ENCODE data around the gene HOXB8. TPM values are rescaled to one million over a fixed set of nuclear protein-coding genes. Genes with fewer than 3 reads are reported as not detected.

HOXB8 gene
- total RNA-seq, 6 donors from 2014 or later, result 0.23 to 0.27 TPM; not detected in 4

DNA sequence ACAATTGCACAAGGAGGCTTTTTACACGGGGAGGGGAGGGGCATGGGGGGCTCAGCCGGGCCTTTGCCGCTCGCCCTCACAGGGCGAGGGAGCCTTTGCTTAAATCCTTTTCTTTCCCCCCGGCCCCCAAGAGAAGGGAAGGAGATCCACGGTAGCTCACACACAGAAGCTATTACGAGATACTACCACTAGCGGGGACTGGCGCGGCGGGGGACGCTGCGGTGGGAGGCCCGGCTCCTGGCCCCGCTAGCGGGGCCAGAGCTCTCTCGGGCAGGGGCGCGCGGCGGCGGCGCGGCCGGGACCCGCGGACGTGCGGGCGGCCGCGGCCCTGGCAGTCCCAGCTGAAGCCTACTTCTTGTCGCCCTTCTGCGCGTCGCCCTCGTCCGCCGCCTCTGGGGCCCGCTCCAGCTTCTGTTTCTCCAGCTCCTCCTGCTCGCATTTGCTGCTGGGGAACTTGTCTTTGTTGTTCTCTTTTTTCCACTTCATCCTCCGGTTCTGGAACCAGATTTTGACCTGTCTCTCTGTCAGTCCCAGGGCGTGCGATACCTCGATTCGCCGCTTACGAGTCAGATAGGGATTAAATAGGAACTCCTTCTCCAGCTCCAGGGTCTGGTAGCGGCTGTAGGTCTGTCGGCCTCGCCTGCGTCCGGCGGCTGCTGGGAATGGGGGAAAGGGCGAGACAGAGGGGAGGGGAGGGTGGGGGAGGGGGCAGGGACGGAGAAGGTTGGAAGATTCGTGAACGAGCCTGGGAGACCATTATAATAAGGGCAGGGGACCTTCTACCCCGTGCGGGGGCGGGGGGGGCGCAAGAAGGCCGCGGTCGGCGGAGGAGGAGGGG, 2.0 kb downstream of the HOXB8 start:
- H3K27me3 ChIP-seq, result peaks cover 4 to 89% (median 65%) of the 10 kb centered on the region in 4 donors
- peak overlapping the region in 3 of 4 donors; percentile 28 to 62 (median 53) for H3K4me3 ChIP-seq
- TF ChIP-seq CTCF (IDR thresholded peaks at IDR 0.05), result peak in 3 of 6 experiments; percentile 17 to 25 (median 24)
- TF ChIP-seq POLR2A (IDR thresholded peaks at IDR 0.05), result no peak
- peaks cover 18 to 57% (median 38%) of the 10 kb centered on the region in 4 donors for H3K4me1 ChIP-seq
- ATAC-seq (ENCODE audit: low FRiP score in 2 of 2) (peak in 1 of 2 donors; percentile 55), DNase-seq (peak in 1 of 2 donors; percentile 87)
- H3K36me3 ChIP-seq, result no peaks in the 10 kb centered on the region
- no peak overlapping the region for H3K27ac ChIP-seq
- no peaks in the 10 kb centered on the region for H3K9me3 ChIP-seq
- 4 to 5% methylated on average over 60 to 63 of the region's 67 CpGs for WGBS, 2 donors

- peak overlapping the region in 3 of 4 donors; percentile 28 to 62 (median 53) for H3K4me3 ChIP-seq
- no peaks in the 10 kb centered on the region for H3K9me3 ChIP-seq
- ATAC-seq (ENCODE audit: low FRiP score in 2 of 2) (no peak), DNase-seq (no peak)
- H3K27ac ChIP-seq, result no peak overlapping the region
- H3K4me1 ChIP-seq, result peaks cover 18 to 50% (median 38%) of the 10 kb centered on the region in 4 donors
- no peak for TF ChIP-seq EP300 (IDR thresholded peaks at IDR 0.05)
- TF ChIP-seq POLR2AphosphoS5 (IDR thresholded peaks at IDR 0.05), result no peak
- TF ChIP-seq POLR2A (IDR thresholded peaks at IDR 0.05), result no peak
- TF ChIP-seq CTCF (IDR thresholded peaks at IDR 0.05), result no peak
- H3K27me3 ChIP-seq, result peaks cover 4 to 87% (median 61%) of the 10 kb centered on the region in 4 donors
- H3K36me3 ChIP-seq, result no peaks in the 10 kb centered on the region
- WGBS, 2 donors, result 2 to 7% methylated on average over 15 of the region's 15 CpGs
Measured at GRCh38 chr17:48612456-48612853, 2.6 kb downstream of the HOXB8 start.

DNA sequence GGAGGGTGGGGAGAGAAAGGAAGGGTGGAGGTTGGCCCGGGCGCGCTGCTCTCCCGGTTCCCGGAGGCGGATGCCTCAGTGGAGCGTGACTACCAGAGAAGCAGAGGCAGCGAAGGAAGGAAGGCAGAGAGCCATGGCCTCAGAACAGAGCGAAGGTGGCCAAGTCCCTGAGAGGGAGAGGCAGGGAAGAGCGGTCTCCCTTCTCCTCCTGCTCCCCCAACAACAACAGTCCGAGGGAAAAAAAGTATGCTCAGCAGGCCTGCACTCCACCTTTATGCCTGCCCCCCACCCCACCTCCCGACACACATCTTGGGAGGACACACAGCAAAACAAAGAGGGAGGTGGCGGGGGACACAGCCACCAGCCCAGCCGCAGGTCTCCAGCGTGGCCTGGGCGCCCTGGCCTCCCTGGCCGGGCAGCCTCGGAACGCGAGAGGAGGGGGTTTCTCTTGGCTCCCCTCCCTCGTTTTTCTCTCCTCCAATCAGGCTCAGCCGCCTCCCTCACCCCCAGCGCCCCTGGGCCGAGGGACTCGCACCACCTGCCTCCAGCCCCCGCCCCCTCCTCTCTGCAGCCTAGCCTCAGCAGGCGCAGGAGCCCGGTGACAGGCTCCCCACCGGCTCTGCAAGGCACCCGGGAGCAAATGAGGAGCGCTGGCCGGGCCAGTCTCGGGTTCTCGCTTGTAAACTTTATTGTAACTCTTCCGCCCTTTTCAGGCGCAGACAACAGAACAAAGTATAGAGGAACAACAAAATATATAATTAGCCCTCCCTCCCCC, 3.2 kb downstream of the HOXB8 start:
- TF ChIP-seq CTCF (IDR thresholded peaks at IDR 0.05) (no peak), EP300 (IDR thresholded peaks at IDR 0.05) (no peak)
- ATAC-seq (ENCODE audit: low FRiP score in 2 of 2), result no peak
- H3K27me3 ChIP-seq, result peaks cover 4 to 87% (median 60%) of the 10 kb centered on the region in 4 donors

DNA sequence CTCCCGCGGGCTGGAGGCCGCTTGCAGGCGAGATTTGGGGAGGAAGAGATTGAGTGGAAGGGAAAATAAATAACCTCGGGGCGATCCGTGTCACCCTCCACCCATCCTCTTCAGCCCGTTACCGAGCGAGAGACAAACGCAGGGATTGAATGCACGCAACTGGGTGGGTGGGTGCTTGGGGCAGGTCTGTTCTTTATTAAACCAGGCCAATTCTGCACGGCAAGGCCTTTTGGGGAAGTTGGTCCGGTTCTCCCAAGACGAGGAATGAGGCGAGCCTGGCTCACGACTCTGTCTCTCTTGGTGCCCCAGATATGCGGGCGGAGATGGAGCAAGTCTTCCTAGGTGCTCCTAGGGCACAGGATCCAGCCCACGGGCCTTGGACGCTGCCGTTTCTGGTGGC, 3.9 kb downstream of the HOXB8 start:
- no peaks in the 10 kb centered on the region for H3K9me3 ChIP-seq
- DNase-seq (no peak), ATAC-seq (ENCODE audit: low FRiP score in 2 of 2) (peak in 1 of 2 donors; percentile 25)
- peaks cover 4 to 85% (median 55%) of the 10 kb centered on the region in 4 donors for H3K27me3 ChIP-seq
- H3K27ac ChIP-seq, result peak overlapping the region in 3 of 4 donors; percentile 68 to 72 (median 69)
- 3% methylated on average over 20 to 22 of the region's 22 CpGs for WGBS, 2 donors
- H3K4me1 ChIP-seq, result peaks cover 18 to 50% (median 38%) of the 10 kb centered on the region in 4 donors
- no peak for TF ChIP-seq EP300 (IDR thresholded peaks at IDR 0.05)
- no peak for TF ChIP-seq CTCF (IDR thresholded peaks at IDR 0.05)
- TF ChIP-seq POLR2AphosphoS5 (IDR thresholded peaks at IDR 0.05), result no peak
- TF ChIP-seq POLR2A (IDR thresholded peaks at IDR 0.05), result no peak
- H3K4me3 ChIP-seq, result peak overlapping the region; percentile 44 to 62 (median 50)
- H3K36me3 ChIP-seq, result no peaks in the 10 kb centered on the region

More for the DNA sequence above, 3.2 kb downstream of the HOXB8 start:
- Histone ChIP-seq H3K27ac (peak overlapping the region in 1 of 4 donors; percentile 68), H3K36me3 (no peaks in the 10 kb centered on the region), H3K4me3 (peak overlapping the region in 3 of 4 donors; percentile 44 to 62 (median 53)), H3K4me1 (peaks cover 18 to 50% (median 38%) of the 10 kb centered on the region in 4 donors), H3K9me3 (no peaks in the 10 kb centered on the region)
- 11 to 20% methylated on average over 22 to 36 of the region's 36 CpGs for WGBS, 2 donors
- peak in 1 of 2 donors; percentile 60 for DNase-seq

All from upper lobe of left lung (tissue), 6 donors.